ENCODE measurements around the gene NTN4.
"Not testable (repeated sequence)": the region's sequence is repeated elsewhere in the genome, so short reads cannot be mapped to it uniquely, and the experiment has no call there.

NTN4 gene

DNA sequence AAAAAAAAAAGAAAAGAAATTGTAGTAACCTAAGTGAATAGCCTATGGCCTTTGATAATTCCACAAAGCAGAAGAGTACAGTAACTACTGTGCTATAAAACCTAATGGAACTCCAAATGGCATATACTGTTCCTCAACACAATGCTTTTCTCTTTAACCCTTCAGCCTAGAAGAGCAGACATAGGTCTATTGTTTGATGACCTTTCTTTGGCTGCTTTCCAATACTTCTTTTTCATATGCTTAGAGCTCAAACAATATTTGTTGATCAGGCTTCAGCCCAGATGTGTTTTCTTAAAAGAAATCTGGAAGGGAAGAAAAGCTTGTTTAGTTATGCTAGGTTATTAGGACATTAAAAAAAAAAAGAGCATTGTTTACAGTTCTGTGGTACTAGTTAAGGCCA, 116.4 kb downstream of the NTN4 start:
- ATAC-seq (replicated peaks) = no peak

DNA sequence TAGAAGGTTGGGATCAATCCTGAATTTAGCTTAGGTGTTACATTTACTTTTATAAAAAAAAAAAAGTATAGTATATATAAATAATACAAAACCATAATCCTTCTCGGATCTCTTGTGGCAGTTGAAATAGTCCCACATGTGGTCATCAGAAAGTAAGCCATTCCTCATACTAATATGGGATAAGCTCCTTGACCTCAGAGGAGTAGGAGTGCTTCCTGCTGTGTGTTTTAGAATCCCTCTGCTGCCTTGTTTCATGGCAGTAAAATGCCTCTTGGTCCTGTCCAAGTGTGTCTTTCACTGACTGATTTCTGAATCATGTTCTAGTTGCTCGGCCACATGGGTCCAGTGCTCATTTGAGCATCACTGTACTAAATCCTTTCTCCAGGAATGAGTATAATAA, 117.0 kb downstream of the NTN4 start:
- DNase-seq = no peak
- no peaks in the 10 kb centered on the region for H3K36me3 Mint-ChIP-seq (ENCODE audit: insufficient read depth)
- no peaks in the 10 kb centered on the region for H3K9me3 Mint-ChIP-seq
- no peaks in the 10 kb centered on the region for H3K4me1 Mint-ChIP-seq (ENCODE audit: low read depth in 2 of 2)
- no peak overlapping the region for H3K4me3 Mint-ChIP-seq
- no peak overlapping the region for H3K27ac Mint-ChIP-seq
- H3K27me3 Mint-ChIP-seq = peaks cover 0 to 10% of the 10 kb centered on the region in 2 donors
- ATAC-seq (replicated peaks) = no peak

More for the DNA sequence above, 116.4 kb downstream of the NTN4 start:
- H3K4me1 Mint-ChIP-seq (ENCODE audit: low read depth in 2 of 2) = no peaks in the 10 kb centered on the region
- no peak overlapping the region for H3K4me3 Mint-ChIP-seq
- H3K27me3 Mint-ChIP-seq = peaks cover 0 to 10% of the 10 kb centered on the region in 2 donors
- no peak for DNase-seq
- H3K36me3 Mint-ChIP-seq (ENCODE audit: insufficient read depth) = no peaks in the 10 kb centered on the region
- no peaks in the 10 kb centered on the region for H3K9me3 Mint-ChIP-seq
- H3K27ac Mint-ChIP-seq = no peak overlapping the region

DNA sequence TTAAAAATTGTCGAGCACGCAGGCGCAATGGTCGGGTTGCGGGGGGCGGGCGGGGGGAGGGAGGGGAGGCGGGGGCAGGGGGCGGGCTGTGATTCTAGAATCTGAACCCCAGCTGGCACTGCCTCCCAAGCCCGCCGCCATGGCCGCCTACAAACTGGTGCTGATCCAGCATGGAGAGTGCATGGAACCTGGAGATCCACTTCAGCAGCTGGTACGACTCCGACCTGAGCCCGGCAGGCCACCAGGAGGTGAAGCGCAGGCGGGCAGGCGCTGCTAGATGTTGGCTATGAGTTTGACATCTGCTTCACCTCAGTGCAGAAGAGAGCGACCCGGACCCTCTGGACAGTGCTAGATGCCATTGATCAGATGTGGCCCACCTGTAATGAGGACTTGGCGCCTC, 118.4 kb downstream of the NTN4 start:
- Mint-ChIP-seq H3K9me3 (no peaks in the 10 kb centered on the region), H3K4me1 (ENCODE audit: low read depth in 2 of 2) (no peaks in the 10 kb centered on the region), H3K36me3 (ENCODE audit: insufficient read depth) (no peaks in the 10 kb centered on the region), H3K27me3 (peaks cover 0 to 10% of the 10 kb centered on the region in 2 donors), H3K4me3 (no peak overlapping the region), H3K27ac (no peak overlapping the region)
- ATAC-seq (replicated peaks) = no peak
- no peak for DNase-seq

DNA sequence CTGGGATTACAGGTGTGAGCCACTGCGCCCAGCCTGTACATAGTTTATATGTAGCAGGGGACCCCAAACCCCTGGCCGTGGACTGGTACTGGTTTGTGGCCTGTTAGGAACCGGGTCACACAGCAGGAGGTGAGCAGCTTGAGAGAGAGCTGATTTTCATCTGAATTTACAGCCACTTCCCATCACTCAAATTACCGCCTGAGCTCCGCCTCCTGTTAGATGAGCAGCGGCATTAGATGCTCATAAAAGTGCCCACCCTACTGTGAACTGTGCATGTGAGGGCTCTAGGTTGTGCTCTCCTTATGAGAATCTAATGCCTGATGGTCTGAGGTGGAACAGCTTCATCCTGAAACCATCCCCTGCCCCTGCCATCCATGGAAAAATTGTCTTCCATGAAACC, 119.3 kb downstream of the NTN4 start:
- Mint-ChIP-seq H3K27me3 (peaks cover 0 to 16% of the 10 kb centered on the region in 2 donors), H3K27ac (no peak overlapping the region), H3K9me3 (no peaks in the 10 kb centered on the region), H3K4me1 (ENCODE audit: low read depth in 2 of 2) (no peaks in the 10 kb centered on the region), H3K4me3 (no peak overlapping the region), H3K36me3 (ENCODE audit: insufficient read depth) (no peaks in the 10 kb centered on the region)
- ATAC-seq (replicated peaks) = no peak
- no peak for DNase-seq

DNA sequence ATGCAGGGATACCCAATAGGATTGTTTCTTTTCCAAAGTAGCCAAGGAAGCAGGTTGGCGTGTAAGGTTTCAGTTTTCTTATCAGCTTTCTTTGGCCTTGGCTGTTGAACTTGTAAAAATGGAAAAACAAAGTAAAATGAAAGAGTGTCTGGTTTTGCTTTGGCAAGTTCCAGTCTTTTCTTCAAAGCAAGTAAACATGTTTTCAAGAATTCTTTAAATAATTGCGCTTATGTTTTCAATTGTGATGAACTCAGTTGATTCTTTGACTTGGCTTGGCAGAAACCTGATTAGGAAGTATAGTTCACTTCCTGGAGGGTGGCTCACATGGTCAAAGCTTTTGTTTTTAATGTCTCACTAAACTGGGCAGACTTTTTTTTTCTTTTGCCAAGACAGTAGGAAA, 127.0 kb downstream of the NTN4 start:
- H3K36me3 Mint-ChIP-seq (ENCODE audit: insufficient read depth) = peaks cover 8% of the 10 kb centered on the region
- no peaks in the 10 kb centered on the region for H3K4me1 Mint-ChIP-seq (ENCODE audit: low read depth in 2 of 2)
- no peak for DNase-seq
- no peaks in the 10 kb centered on the region for H3K9me3 Mint-ChIP-seq
- H3K27me3 Mint-ChIP-seq = peaks cover 9 to 13% of the 10 kb centered on the region in 2 donors
- ATAC-seq (replicated peaks) = no peak
- H3K27ac Mint-ChIP-seq = no peak overlapping the region
- no peak overlapping the region for H3K4me3 Mint-ChIP-seq

DNA sequence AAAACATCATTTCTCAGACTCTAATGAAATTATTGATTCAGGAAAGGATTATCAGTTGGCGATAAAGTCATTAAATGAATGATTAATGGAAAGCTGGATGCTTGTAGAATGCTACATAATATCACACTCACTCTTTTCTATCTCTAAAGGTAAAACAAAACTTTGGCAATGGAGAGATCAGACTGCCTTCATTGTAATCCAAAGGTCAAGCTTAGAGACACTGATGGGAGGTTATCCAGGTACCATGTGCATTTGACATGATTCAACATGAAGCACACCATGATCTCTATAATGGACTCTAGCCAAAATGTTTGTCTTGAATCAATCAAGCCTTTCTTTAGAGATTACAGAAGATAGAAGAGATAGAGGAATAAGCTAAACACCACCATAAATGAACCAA, 129.2 kb downstream of the NTN4 start:
- DNase-seq (no peak), ATAC-seq (replicated peaks) (no peak)
- Mint-ChIP-seq H3K4me1 (ENCODE audit: low read depth in 2 of 2) (no peaks in the 10 kb centered on the region), H3K9me3 (no peaks in the 10 kb centered on the region), H3K36me3 (ENCODE audit: insufficient read depth) (peaks cover 11% of the 10 kb centered on the region), H3K27me3 (peaks cover 9 to 12% of the 10 kb centered on the region in 2 donors), H3K27ac (no peak overlapping the region), H3K4me3 (no peak overlapping the region)

DNA sequence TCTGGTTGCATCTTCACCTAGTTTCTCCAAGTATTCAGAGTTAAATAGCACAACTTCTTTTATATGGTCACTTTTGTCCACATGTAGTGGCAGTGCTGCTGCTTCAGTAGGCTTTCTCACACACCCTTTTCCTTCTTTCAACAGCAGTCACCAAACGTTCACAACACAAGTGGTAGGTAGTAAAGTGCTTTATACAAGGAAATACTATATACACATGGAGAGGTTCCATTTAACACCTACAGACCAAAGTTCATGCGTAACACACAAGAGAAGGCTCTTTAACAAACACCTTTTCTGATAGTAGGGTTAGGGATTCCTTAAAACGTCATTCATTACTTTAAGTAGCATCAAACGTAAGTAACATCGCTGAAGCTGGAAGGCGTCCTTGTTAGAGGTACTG, 132.2 kb downstream of the NTN4 start:
- H3K27me3 Mint-ChIP-seq = peaks cover 6 to 9% of the 10 kb centered on the region in 2 donors
- H3K4me1 Mint-ChIP-seq (ENCODE audit: low read depth in 2 of 2) = peaks cover 3% of the 10 kb centered on the region in 2 donors
- DNase-seq = no peak
- peaks cover 19% of the 10 kb centered on the region for H3K36me3 Mint-ChIP-seq (ENCODE audit: insufficient read depth)
- no peak overlapping the region for H3K4me3 Mint-ChIP-seq
- H3K27ac Mint-ChIP-seq = no peak overlapping the region
- no peak for ATAC-seq (replicated peaks)
- H3K9me3 Mint-ChIP-seq = peaks cover 3 to 7% of the 10 kb centered on the region in 2 donors

DNA sequence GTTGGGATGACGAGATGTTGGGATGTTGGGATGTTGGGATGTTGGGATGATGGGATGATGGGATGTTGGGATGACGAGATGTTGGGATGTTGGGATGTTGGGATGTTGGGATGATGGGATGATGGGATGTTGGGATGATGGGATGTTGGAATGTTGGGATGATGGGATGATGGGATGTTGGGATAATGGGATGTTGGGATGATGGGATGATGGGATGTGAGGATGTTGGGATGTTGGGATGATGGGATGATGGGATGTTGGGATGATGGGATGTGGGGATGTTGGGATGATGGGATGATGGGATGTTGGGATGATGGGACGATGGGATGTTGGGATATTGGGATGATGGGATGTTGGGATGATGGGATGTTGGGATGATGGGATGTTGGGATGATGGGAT, 135.9 kb downstream of the NTN4 start:
- not testable (repeated sequence) for H3K9me3 Mint-ChIP-seq; H3K27me3 Mint-ChIP-seq; H3K4me1 Mint-ChIP-seq (ENCODE audit: low read depth in 2 of 2); ATAC-seq (replicated peaks); DNase-seq
- Mint-ChIP-seq H3K27ac (peak overlapping the region in 1 of 2 donors; percentile 73), H3K4me3 (peak overlapping the region in 1 of 2 donors; percentile 47), H3K36me3 (ENCODE audit: insufficient read depth) (peaks cover 19% of the 10 kb centered on the region)

DNA sequence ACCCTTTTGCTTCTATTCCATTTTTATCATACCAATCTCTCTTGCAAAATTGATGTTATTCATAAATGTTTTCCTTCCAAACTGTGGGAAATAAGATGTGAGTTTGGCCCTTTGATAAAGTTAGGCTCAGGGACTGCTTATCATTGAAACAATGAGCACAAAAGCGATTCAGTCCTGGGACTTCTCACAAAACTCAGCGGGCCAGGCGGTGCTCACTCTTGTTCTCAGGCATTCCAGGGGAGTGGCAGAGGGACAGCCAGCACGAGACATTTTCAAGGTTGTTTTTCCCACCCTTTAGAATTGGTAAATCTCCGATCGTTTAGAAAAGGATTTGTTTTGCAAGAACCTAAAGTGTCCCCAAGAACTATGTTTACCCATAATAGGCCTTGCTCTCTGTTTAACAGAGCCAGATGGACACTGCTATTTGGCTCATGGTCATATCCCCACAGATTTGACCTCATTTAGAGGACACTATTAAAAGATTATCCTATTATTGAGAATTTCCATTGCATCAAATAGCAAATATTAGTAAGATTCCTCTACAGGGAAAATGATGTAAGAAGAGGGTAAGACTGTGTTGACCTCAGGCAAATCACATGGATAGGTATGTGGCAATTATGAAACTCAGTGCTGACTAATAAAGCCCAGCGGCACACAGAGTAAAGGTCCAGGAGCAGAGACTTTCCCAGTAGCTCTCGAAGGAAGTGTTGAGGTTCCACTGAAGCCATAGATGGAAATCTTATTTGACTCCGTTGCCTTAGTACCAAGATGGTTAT, 136.6 kb downstream of the NTN4 start:
- DNase-seq (no peak), ATAC-seq (replicated peaks) (peak; percentile 49)
- Mint-ChIP-seq H3K27me3 (peaks cover 5 to 6% of the 10 kb centered on the region in 2 donors), H3K9me3 (peaks cover 3 to 7% of the 10 kb centered on the region in 2 donors), H3K4me1 (ENCODE audit: low read depth in 2 of 2) (peaks cover 3% of the 10 kb centered on the region in 2 donors), H3K27ac (peak overlapping the region in 1 of 2 donors; percentile 73), H3K36me3 (ENCODE audit: insufficient read depth) (peaks cover 14% of the 10 kb centered on the region), H3K4me3 (peak overlapping the region in 1 of 2 donors; percentile 47)

DNA sequence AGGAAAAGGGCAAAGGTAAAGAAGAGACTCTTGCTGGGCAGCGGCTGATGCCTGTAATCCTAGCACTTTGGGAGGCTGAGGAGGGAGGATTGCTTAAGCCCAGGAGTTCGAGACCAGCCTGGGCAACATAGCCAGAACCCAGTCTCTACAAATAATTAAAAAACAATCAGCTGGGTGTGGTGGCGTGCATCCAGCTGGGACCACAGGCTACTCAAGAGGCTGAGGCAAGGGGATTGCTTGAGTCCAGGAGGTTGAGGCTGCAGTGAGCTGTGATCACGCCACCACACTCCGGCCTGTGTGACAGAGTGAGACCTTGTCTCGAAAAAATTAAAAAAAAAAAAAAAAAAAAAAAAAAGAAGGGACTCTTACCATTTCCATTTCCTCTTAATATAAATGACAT, 138.9 kb downstream of the NTN4 start:
- ATAC-seq (replicated peaks) = no peak

DNA sequence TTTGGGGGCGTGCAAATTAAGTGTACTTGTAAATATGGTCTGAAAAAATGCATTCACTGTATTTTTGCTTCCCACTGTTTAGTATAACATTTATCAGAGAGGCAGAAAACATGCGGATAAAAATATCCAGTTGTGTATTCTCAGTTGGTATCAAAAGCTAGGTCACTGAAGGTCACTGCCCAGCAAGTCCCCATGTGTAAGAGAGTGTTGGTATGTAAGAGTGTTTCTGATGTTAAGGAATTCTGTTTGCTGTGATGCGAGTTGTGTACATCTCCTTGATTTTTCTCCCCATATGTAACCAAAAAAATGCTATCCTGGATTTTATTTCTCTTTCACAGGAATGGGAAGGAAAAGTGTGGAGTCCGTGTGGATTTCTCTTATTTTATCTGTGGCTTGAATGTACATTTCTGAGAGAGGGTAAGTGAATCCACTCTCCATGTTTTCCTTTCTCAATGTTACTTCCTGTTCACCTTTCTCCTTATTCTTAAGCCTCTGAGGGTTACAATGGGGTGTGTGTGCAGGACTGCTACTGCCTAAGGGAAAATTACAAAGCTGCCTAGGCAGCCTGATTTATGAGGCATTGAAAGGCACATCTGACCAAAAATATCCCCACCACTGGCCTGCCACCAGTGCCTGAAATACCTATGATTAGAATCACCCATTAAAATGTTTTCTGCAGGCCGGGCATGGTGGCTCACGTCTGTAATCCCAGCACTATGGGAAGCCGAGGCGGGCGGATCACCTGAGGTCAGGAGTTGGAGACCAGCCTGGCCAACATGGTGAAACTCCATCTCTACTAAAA, 141.4 kb downstream of the NTN4 start:
- no peak overlapping the region for H3K4me3 Mint-ChIP-seq
- DNase-seq (no peak), ATAC-seq (replicated peaks) (no peak)
- peaks cover 2% of the 10 kb centered on the region for H3K36me3 Mint-ChIP-seq (ENCODE audit: insufficient read depth)
- H3K9me3 Mint-ChIP-seq = peaks cover under 1 to 2% of the 10 kb centered on the region in 2 donors
- H3K4me1 Mint-ChIP-seq (ENCODE audit: low read depth in 2 of 2) = peaks cover under 1% of the 10 kb centered on the region in 2 donors
- no peak overlapping the region for H3K27ac Mint-ChIP-seq
- H3K27me3 Mint-ChIP-seq = peaks cover 26 to 33% of the 10 kb centered on the region in 2 donors

More for the DNA sequence above, 138.9 kb downstream of the NTN4 start:
- peaks cover 3 to 7% of the 10 kb centered on the region in 2 donors for H3K9me3 Mint-ChIP-seq
- no peak for DNase-seq
- peaks cover 3% of the 10 kb centered on the region in 2 donors for H3K4me1 Mint-ChIP-seq (ENCODE audit: low read depth in 2 of 2)
- H3K27ac Mint-ChIP-seq = no peak overlapping the region
- H3K4me3 Mint-ChIP-seq = no peak overlapping the region
- peaks cover 13 to 22% of the 10 kb centered on the region in 2 donors for H3K27me3 Mint-ChIP-seq
- peaks cover 13% of the 10 kb centered on the region for H3K36me3 Mint-ChIP-seq (ENCODE audit: insufficient read depth)

DNA sequence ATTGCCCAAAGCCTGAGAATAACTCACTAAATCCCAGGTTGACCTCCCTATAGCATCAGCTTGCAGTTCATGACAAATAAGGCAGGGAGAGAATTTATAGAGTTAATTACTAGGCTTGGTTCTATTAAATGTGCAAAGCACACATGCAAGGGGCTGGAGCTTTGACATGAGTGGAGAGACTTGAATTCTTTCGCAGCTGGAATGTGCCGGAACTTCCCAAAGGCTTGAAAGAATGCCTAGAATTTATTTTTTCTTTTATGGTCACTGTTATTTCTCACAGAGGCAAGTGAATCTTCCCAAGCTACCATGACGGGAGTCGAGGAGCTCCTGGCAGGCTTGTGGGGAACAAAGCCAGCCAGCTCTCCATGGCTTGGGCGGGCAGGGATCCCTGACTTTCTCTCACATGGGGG, 143.8 kb downstream of the NTN4 start:
- Mint-ChIP-seq H3K9me3 (no peaks in the 10 kb centered on the region), H3K4me3 (no peak overlapping the region), H3K27me3 (peaks cover 26 to 42% of the 10 kb centered on the region in 2 donors), H3K36me3 (ENCODE audit: insufficient read depth) (no peaks in the 10 kb centered on the region), H3K27ac (no peak overlapping the region), H3K4me1 (ENCODE audit: low read depth in 2 of 2) (peaks cover 2 to 9% of the 10 kb centered on the region in 2 donors)
- no peak for ATAC-seq (replicated peaks)
- DNase-seq = no peak

DNA sequence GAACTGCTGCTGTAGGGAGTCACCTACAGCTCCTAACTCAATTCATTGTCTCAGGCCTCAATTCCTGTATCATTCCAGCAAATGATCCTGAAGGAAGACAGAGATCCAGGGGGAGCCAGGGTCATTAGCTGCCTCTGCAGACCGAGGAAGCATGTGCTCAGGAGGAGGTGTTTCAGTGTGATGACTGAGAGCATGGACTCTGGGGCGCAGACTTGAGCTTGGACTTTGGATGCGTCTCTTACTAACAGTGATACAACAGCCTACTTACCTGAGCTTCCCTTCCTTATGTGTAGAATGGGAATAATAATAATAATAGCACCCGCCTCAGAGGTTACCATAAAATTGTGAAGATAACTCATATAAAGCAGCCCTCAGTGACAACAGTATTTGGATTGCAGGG, 147.3 kb downstream of the NTN4 start:
- Mint-ChIP-seq H3K4me1 (ENCODE audit: low read depth in 2 of 2) (peaks cover 2 to 9% of the 10 kb centered on the region in 2 donors), H3K36me3 (ENCODE audit: insufficient read depth) (no peaks in the 10 kb centered on the region), H3K27me3 (peaks cover 26 to 34% of the 10 kb centered on the region in 2 donors), H3K4me3 (no peak overlapping the region), H3K9me3 (no peaks in the 10 kb centered on the region), H3K27ac (no peak overlapping the region)
- DNase-seq (no peak), ATAC-seq (replicated peaks) (no peak)
